ENCODE measurements around the gene IFNGR2. TPM values are rescaled to one million over a fixed set of nuclear protein-coding genes. Genes with fewer than 3 reads are reported as not detected.
A peak's percentile ranks its signal among the peaks of the same experiment; 100 is the strongest.

IFNGR2 gene
- total and polyA plus RNA-seq, 2 donors (not counting 1 experiment from before 2014, with no cell fraction given), result 96.0 to 108 TPM

GRCh38 chr21:33375101-33375644 lies 28.0 kb upstream of the IFNGR2 start:
- peak overlapping the region; percentile 75 for H3K4me2 ChIP-seq (replicated peaks; ENCODE audit: low read depth, low read length, poor library complexity, severe bottlenecking)
- no peaks in the 10 kb centered on the region for H3K36me3 ChIP-seq (replicated peaks in 1 of 2; ENCODE audit: control extremely low read depth in 1 of 2, control insufficient read depth in 1 of 2, extremely low read depth in 1 of 2, insufficient read depth in 2 of 2, low read length in 1 of 2)
- Mint-ChIP-seq H3K27me3 (no peaks in the 10 kb centered on the region), H3K4me1 (peaks cover 75% of the 10 kb centered on the region), H3K4me3 (peak overlapping the region; percentile 63), H3K27ac (peak overlapping the region; percentile 89), H3K9me3 (ENCODE audit: insufficient read depth) (no peaks in the 10 kb centered on the region)
- H3K9me3 ChIP-seq (ENCODE audit: control extremely low read depth in 1 of 3, control insufficient read depth in 2 of 3, insufficient read depth in 1 of 3, low read length in 2 of 3), result peaks cover 0 to 2% (median 2%) of the 10 kb centered on the region in 3 donors
- H3K79me2 ChIP-seq (ENCODE audit: control insufficient read depth, insufficient read depth, low read length), result peaks cover 6% of the 10 kb centered on the region
- ChIA-PET CTCF (interaction anchor here (1.1 to 8.6 kb wide), 6 partner anchors 12 to 69 kb away, joined by 3 to 93 read pairs (median 4); no protein-coding TSS in a partner anchor), POLR2A (interaction anchor here (0.6 to 0.8 kb wide), 2 partner anchors 11 to 13 kb away, joined by 5 to 12 read pairs; no protein-coding TSS in a partner anchor)
- H3K27ac ChIP-seq (ENCODE audit: low read length in 2 of 2), result peak overlapping the region; percentile 76 to 77
- no peak overlapping the region for H2AFZ ChIP-seq (ENCODE audit: insufficient read depth, low read depth, low read length, poor library complexity, severe bottlenecking)
- no peak for DNase-seq
- TF ChIP-seq, protein P1, sequence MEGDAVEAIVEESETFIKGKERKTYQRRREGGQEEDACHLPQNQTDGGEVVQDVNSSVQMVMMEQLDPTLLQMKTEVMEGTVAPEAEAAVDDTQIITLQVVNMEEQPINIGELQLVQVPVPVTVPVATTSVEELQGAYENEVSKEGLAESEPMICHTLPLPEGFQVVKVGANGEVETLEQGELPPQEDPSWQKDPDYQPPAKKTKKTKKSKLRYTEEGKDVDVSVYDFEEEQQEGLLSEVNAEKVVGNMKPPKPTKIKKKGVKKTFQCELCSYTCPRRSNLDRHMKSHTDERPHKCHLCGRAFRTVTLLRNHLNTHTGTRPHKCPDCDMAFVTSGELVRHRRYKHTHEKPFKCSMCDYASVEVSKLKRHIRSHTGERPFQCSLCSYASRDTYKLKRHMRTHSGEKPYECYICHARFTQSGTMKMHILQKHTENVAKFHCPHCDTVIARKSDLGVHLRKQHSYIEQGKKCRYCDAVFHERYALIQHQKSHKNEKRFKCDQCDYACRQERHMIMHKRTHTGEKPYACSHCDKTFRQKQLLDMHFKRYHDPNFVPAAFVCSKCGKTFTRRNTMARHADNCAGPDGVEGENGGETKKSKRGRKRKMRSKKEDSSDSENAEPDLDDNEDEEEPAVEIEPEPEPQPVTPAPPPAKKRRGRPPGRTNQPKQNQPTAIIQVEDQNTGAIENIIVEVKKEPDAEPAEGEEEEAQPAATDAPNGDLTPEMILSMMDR (IDR thresholded peaks at IDR 0.05), result peak; percentile 2
- TF ChIP-seq EZH2 (IDR thresholded peaks at IDR 0.05; ENCODE audit: borderline replicate concordance, insufficient read depth, low read depth, low read length, poor library complexity, severe bottlenecking), result no peak
- no peak for ATAC-seq (ENCODE audit: low read depth)
- peak overlapping the region in 1 of 5 experiments; percentile 32 for H3K4me3 ChIP-seq (ENCODE audit: control extremely low read depth in 1 of 5, extremely low read depth in 1 of 5, insufficient read depth in 1 of 5, low read depth in 2 of 5, low read length in 4 of 5)
- H3K4me1 ChIP-seq (ENCODE audit: control insufficient read depth in 2 of 2, insufficient read depth in 2 of 2, low read length in 2 of 2), result peaks cover 83 to 91% of the 10 kb centered on the region in 2 donors
- peak overlapping the region; percentile 2 for H3K9ac ChIP-seq (ENCODE audit: low read length)
- intact Hi-C loops (cut with micrococcal nuclease), result loop anchor here (2.0 kb wide), 1 partner anchor 50 kb away; the partner anchor contains the start of gene IFNAR1
- no peaks in the 10 kb centered on the region for H4K20me1 ChIP-seq (ENCODE audit: control insufficient read depth, insufficient read depth, low read length, poor library complexity, severe bottlenecking)
- H3K27me3 ChIP-seq (replicated peaks in 1 of 4; ENCODE audit: control extremely low read depth in 1 of 4, control insufficient read depth in 3 of 4, insufficient read depth in 4 of 4, low read length in 3 of 4), result no peaks in the 10 kb centered on the region
- WGBS (ENCODE audit: insufficient coverage), result 19% methylated on average over 4 of the region's 5 CpGs

- 100% methylated on average over 2 of the region's 6 CpGs for WGBS (ENCODE audit: insufficient coverage)
- no peak overlapping the region for H3K4me2 ChIP-seq (replicated peaks; ENCODE audit: low read depth, low read length, poor library complexity, severe bottlenecking)
Observed at GRCh38 chr21:33377221-33377920, 25.8 kb upstream of the IFNGR2 start.

More at GRCh38 chr21:33377221-33377920, 25.8 kb upstream of the IFNGR2 start:
- Histone ChIP-seq H3K27me3 (replicated peaks in 1 of 4; ENCODE audit: control extremely low read depth in 1 of 4, control insufficient read depth in 3 of 4, insufficient read depth in 4 of 4, low read length in 3 of 4) (no peaks in the 10 kb centered on the region), H3K4me1 (ENCODE audit: control insufficient read depth in 2 of 2, insufficient read depth in 2 of 2, low read length in 2 of 2) (peaks cover 83 to 91% of the 10 kb centered on the region in 2 donors), H3K4me3 (ENCODE audit: control extremely low read depth in 1 of 5, extremely low read depth in 1 of 5, insufficient read depth in 1 of 5, low read depth in 2 of 5, low read length in 4 of 5) (no peak overlapping the region), H3K9ac (ENCODE audit: low read length) (no peak overlapping the region), H2AFZ (ENCODE audit: insufficient read depth, low read depth, low read length, poor library complexity, severe bottlenecking) (peak overlapping the region; percentile 23), H3K27ac (ENCODE audit: low read length in 2 of 2) (no peak overlapping the region), H3K79me2 (ENCODE audit: control insufficient read depth, insufficient read depth, low read length) (peaks cover 6% of the 10 kb centered on the region), H4K20me1 (ENCODE audit: control insufficient read depth, insufficient read depth, low read length, poor library complexity, severe bottlenecking) (no peaks in the 10 kb centered on the region), H3K9me3 (ENCODE audit: control extremely low read depth in 1 of 3, control insufficient read depth in 2 of 3, insufficient read depth in 1 of 3, low read length in 2 of 3) (no peaks in the 10 kb centered on the region), H3K36me3 (replicated peaks in 1 of 2; ENCODE audit: control extremely low read depth in 1 of 2, control insufficient read depth in 1 of 2, extremely low read depth in 1 of 2, insufficient read depth in 2 of 2, low read length in 1 of 2) (no peaks in the 10 kb centered on the region)
- ChIA-PET CTCF (interaction anchor here (1.1 to 8.6 kb wide), 10 partner anchors 9 to 181 kb away, joined by 3 to 93 read pairs (median 5); partner anchors contain the start of gene IFNGR2), POLR2A (no interaction called here)
- H3K4me3 Mint-ChIP-seq, result peak overlapping the region; percentile 7
- DNase-seq (no peak), ATAC-seq (ENCODE audit: low read depth) (no peak)
- H3K4me1 Mint-ChIP-seq, result peaks cover 78% of the 10 kb centered on the region
- peak overlapping the region; percentile 83 for H3K27ac Mint-ChIP-seq
- intact Hi-C loops (cut with micrococcal nuclease), result no loop called here
- no peaks in the 10 kb centered on the region for H3K27me3 Mint-ChIP-seq
- H3K9me3 Mint-ChIP-seq (ENCODE audit: insufficient read depth), result no peaks in the 10 kb centered on the region
- TF ChIP-seq, protein P1 (IDR thresholded peaks at IDR 0.05), result no peak
- TF ChIP-seq EZH2 (IDR thresholded peaks at IDR 0.05; ENCODE audit: borderline replicate concordance, insufficient read depth, low read depth, low read length, poor library complexity, severe bottlenecking), result no peak

Measured in B cell (primary cell).